AG04450 (cell line): ENCODE data around the gene STK4. TPM values are rescaled to one million over a fixed set of nuclear protein-coding genes. Genes with fewer than 3 reads are reported as not detected.

Experiments used
- CTCF ChIA-PET: fragments of 300-600, 350-600 bp; formaldehyde crosslinking; extraction: SDS; loops from one replicate; lab custom pipeline; 2022; ENCODE audit warnings: antibody characterized with exemption, inconsistent platforms; lab: Charles Lee
- POLR2A ChIA-PET: fragments of 350-600 bp; formaldehyde crosslinking; extraction: SDS; loops from one replicate; lab custom pipeline; 2021; ENCODE audit warnings: antibody characterized with exemption, inconsistent platforms; lab: Yijun Ruan, JAX
- DNase-seq: peaks from one replicate; pipeline ENCODE4 v3.0.0-alpha.2; 2011; ENCODE audit warnings: low read depth, low spot score
- H3K27ac ChIP-seq: one replicate; pipeline ENCODE4 v1.5.1; 2012; ENCODE audit warnings: low read depth, low read length, control low read depth
- H3K27me3 ChIP-seq: one replicate; pipeline ENCODE4 v1.6.0; 2012; ENCODE audit warnings: low read length; ENCODE audit not compliant: control insufficient read depth, insufficient read depth
- H3K4me3 ChIP-seq: 2 replicates; pipeline ENCODE4 v1.5.1; 2011; ENCODE audit warnings: mild to moderate bottlenecking, low read depth, low read length, control low read depth
- H3K9me3 ChIP-seq: 2 replicates; pipeline ENCODE4 v1.5.1; 2012; ENCODE audit warnings: low read length; ENCODE audit not compliant: control insufficient read depth, insufficient read depth
- polyA plus RNA-seq: library from polyadenylated mRNA; depleted of rRNA; stranded (reverse); fragments of >200 nt; gene quantifications from 2 replicates; pipeline ENCODE4 v1.2.3, GENCODE V29; 2011
- TF ChIP-seq, protein P1 (sequence below): IDR thresholded peaks from 2 replicates; pipeline ENCODE4 v1.5.1; 2011; ENCODE audit warnings: low read depth, low read length, control low read depth, inconsistent platforms

The STK4 gene
- polyA plus RNA-seq, 1 experiment, result 25.1 TPM

GRCh38 chr20:44921447-44921846 lies 44.9 kb upstream of the STK4 start:
- no peaks in the 10 kb centered on the region for H3K9me3 ChIP-seq
- CTCF ChIA-PET, result no interaction called here
- no peak overlapping the region for H3K27ac ChIP-seq
- DNase-seq, result no peak
- H3K4me3 ChIP-seq, result no peak overlapping the region
- POLR2A ChIA-PET, result no interaction called here
- H3K27me3 ChIP-seq, result no peaks in the 10 kb centered on the region
- TF ChIP-seq, protein P1, sequence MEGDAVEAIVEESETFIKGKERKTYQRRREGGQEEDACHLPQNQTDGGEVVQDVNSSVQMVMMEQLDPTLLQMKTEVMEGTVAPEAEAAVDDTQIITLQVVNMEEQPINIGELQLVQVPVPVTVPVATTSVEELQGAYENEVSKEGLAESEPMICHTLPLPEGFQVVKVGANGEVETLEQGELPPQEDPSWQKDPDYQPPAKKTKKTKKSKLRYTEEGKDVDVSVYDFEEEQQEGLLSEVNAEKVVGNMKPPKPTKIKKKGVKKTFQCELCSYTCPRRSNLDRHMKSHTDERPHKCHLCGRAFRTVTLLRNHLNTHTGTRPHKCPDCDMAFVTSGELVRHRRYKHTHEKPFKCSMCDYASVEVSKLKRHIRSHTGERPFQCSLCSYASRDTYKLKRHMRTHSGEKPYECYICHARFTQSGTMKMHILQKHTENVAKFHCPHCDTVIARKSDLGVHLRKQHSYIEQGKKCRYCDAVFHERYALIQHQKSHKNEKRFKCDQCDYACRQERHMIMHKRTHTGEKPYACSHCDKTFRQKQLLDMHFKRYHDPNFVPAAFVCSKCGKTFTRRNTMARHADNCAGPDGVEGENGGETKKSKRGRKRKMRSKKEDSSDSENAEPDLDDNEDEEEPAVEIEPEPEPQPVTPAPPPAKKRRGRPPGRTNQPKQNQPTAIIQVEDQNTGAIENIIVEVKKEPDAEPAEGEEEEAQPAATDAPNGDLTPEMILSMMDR, result no peak

- ChIA-PET CTCF (no interaction called here), POLR2A (no interaction called here)
- no peak overlapping the region for H3K4me3 ChIP-seq
- no peaks in the 10 kb centered on the region for H3K9me3 ChIP-seq
- H3K27ac ChIP-seq, result no peak overlapping the region
- DNase-seq, result no peak
- no peaks in the 10 kb centered on the region for H3K27me3 ChIP-seq
- TF ChIP-seq, protein P1, result no peak
Measured at GRCh38 chr20:44924541-44924940, 41.8 kb upstream of the STK4 start.

- DNase-seq, result no peak
- CTCF ChIA-PET, result no interaction called here
Measured at GRCh38 chr20:44928595-44928994, 37.7 kb upstream of the STK4 start.

GRCh38 chr20:44930517-44931168 lies 35.7 kb upstream of the STK4 start:
- no peak for DNase-seq
- CTCF ChIA-PET, result no interaction called here
- H3K27me3 ChIP-seq, result no peaks in the 10 kb centered on the region
- TF ChIP-seq, protein P1, result no peak
- no peak overlapping the region for H3K27ac ChIP-seq
- no peaks in the 10 kb centered on the region for H3K9me3 ChIP-seq
- no peak overlapping the region for H3K4me3 ChIP-seq
- POLR2A ChIA-PET, result no interaction called here

More at GRCh38 chr20:44928595-44928994, 37.7 kb upstream of the STK4 start:
- Histone ChIP-seq H3K4me3 (no peak overlapping the region), H3K9me3 (no peaks in the 10 kb centered on the region), H3K27ac (no peak overlapping the region), H3K27me3 (no peaks in the 10 kb centered on the region)
- TF ChIP-seq, protein P1, result no peak
- POLR2A ChIA-PET, result no interaction called here

DNA sequence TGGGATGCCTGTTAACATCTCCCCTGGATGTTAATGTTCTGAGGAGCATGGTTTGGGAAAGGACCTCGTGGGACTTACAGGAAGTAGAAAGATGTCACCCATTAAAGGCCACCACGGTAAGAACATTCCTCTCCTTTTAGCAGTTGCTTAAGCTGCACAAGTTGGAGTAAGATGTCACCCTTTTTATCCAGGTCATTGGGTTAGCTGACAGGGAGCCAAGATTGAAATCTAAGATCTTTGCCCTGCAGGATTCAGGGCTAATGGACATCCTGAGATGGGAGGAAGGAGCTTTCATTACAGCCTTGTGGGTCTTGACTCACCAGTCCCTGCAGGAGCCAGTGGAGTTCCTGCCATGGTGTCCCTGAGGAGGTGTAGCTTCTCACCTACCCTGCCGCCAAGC lies 34.4 kb upstream of the STK4 start:
- Histone ChIP-seq H3K27me3 (no peaks in the 10 kb centered on the region), H3K9me3 (no peaks in the 10 kb centered on the region), H3K27ac (no peak overlapping the region), H3K4me3 (no peak overlapping the region)
- ChIA-PET CTCF (no interaction called here), POLR2A (interaction anchor here (0.9 kb wide), 1 partner anchor 47 kb away, joined by 3 read pairs; the partner anchor contains the start of gene YWHAB)
- TF ChIP-seq, protein P1, result no peak
- DNase-seq, result no peak
